DMS 273 (cell line): Measurements from ENCODE around the gene CDC42SE2.

Experiments used
- DNase-seq: peaks from one replicate; lab custom pipeline; 2025; ENCODE audit not compliant: unreplicated experiment; lab: John Stamatoyannopoulos, UW

CDC42SE2 gene

DNA sequence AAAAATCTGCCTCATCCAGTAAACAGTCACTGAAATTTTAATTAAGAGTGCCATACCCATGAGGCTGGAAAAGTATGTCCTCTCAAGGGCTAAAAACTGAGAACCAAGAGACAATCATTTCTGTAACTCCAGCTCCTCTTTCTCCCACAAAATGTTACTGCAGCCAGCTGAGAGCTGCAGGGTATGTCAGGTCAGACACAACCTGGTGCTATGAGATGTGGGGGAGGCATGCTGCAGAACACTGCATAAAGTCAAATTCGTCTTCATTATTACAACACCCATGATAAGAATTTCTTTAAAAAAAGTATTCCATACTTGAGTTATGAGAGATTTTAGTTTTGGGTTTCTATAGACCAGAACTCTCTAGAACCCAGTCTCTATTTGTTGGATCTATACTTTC, 162.2 kb downstream of the CDC42SE2 start:
- no peak for DNase-seq

DNA sequence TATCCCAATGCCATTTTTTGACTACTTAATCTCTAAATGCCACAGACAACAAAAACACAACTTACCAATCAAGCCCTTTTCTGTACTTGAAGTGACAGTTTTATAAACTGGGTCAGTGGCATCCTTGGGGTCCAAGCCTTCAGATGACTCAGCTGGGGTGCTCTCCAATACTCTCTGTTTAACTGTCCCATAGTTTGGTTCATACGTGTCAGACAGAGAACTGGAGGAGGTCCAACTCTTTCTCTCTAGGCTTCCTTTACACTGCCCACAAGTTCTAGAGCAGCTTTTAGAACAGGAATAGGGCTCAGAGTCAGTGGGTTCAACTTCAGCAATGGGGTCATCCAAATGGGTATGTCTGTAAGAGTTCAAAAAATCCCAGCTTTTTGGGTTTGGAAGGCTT, 166.9 kb downstream of the CDC42SE2 start:
- no peak for DNase-seq

DNA sequence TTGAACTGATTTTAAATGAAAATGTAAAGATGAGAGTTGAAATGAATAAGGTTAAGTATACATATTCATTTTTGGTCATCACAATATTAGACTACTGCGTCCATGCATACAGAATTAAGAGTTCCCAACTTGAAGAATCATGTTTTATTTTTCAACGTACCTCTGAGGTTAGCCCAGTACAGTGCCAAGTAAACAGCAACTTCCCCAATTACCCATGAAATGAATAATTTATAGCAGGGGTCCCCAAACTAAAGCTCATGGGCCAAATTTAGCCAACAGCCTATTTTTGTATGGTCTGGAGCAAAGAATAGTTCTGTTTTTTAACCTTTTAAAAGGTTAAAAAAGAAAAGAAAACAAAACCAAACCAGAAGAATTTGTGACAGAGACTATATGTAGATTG, 167.9 kb downstream of the CDC42SE2 start:
- no peak for DNase-seq

DNA sequence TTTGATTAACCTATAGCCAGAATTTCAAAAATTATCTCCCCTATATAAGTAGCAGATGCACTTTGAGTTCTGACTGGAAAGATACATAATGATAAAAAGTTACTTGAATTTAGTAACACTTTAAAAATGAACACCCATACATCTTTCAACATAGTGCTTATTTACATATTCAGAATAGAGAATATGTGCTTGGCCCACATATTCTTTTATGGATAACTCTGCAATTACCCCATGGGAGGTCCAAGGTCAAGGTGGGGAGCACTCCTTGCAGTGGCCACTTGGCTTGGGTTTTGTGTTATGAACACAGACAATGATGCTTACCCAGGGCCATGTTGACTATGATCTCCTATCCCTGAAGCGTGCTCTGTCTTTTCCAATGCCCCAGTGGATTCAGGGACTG, 169.3 kb downstream of the CDC42SE2 start:
- no peak for DNase-seq

DNA sequence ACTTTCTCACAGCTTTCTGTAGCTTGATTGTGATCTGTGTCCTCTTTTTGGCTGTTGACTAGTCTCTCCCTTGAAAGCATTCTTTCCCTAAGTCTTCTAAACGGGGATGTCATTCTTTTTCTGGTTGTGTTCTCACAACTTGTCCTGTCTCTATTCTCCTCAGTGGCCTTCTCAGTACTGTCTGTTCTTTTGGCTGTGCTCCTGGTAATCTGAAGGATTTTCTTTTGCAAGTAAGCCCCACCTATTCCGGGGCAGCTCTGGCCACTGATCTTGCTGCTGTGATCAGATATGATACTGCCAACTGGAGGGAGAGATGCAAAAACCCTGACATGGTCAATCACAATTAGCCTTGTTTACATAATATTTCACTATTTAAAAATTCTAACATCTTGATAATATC, 172.2 kb downstream of the CDC42SE2 start:
- no peak for DNase-seq

DNA sequence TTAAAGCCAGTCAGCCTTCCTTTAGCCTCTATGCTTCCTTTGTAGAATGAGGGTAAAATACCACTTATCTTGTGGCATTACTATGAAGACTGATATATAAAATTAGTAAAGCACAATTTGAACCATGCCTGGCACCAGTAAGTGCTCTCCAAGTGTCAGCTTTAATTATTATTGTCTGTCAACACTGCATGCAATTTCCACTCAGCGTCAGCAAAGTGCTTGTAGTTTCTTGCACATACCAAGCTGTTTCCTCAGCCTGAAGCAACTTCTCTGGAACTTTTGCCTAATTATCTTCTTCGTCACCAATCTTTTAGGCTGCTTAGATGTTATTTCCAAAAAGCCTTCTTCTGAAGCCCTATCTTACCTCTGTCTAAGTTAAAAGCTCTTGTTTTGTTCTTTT, 177.3 kb downstream of the CDC42SE2 start:
- no peak for DNase-seq
